ENCODE measurements around the gene CFAP61.

GRCh38 chr20:20160520-20160919 is 108.2 kb downstream of the CFAP61 start:
- TF ChIP-seq ZNF274 (IDR thresholded peaks at IDR 0.05; ENCODE audit: borderline replicate concordance, low read depth, low read length): no peak
- no peak for TF ChIP-seq ZFP1 (CRISPR knock-in tag; IDR thresholded peaks at IDR 0.05)
- no peak for TF ChIP-seq MTA1 (IDR thresholded peaks at IDR 0.05; ENCODE audit: borderline replicate concordance)
- TF ChIP-seq SMC3 (conservative IDR thresholded peaks at IDR 0.05; ENCODE audit: insufficient read depth, low read depth, low read length): no peak
- no peak for TF ChIP-seq ZFP36 (IDR thresholded peaks at IDR 0.05; ENCODE audit: low read depth, low read length, partially characterized antibody)
- TF ChIP-seq SETDB1 (IDR thresholded peaks at IDR 0.05; ENCODE audit: low read length): no peak
- no peak for TF ChIP-seq PHTF2 (CRISPR knock-in tag; IDR thresholded peaks at IDR 0.05)
- no peak for TF ChIP-seq MAFK (IDR thresholded peaks at IDR 0.05; ENCODE audit: low read length)
- no peak for TF ChIP-seq CTCF (IDR thresholded peaks at IDR 0.05 in 2 of 3, conservative IDR thresholded peaks at IDR 0.05 in 1 of 3; ENCODE audit: insufficient read depth in 2 of 3, low read depth in 1 of 3, low read length in 3 of 3)
- no peak for TF ChIP-seq EZH2 (IDR thresholded peaks at IDR 0.05; ENCODE audit: borderline replicate concordance, low read depth, low read length)
- no peak for TF ChIP-seq SP1 (CRISPR knock-in tag; IDR thresholded peaks at IDR 0.05)
- no peak for TF ChIP-seq ZNF407 (IDR thresholded peaks at IDR 0.05; ENCODE audit: low read depth)
- no peak for TF ChIP-seq ZSCAN29 (IDR thresholded peaks at IDR 0.05)
- no peak for TF ChIP-seq TAF1 (IDR thresholded peaks at IDR 0.05; ENCODE audit: control insufficient read depth, extremely low read depth, insufficient read depth, low read length, severe bottlenecking)
